Testis (tissue), 3 donors: Measurements from ENCODE around the gene KRTAP5-6. TPM values are rescaled to one million over a fixed set of nuclear protein-coding genes. Genes with fewer than 3 reads are reported as not detected.

Experiments used
- DNase-seq: peaks from one replicate; pipeline ENCODE4 v3.0.0-alpha.2; 2019
- H3K27ac ChIP-seq, 2 donors: fragments of 200-600 bp; sonication (generic); one replicate each; pipeline ENCODE4 v1.5.1; 2019
- H3K27me3 ChIP-seq: fragments of 200-600 bp; sonication (generic); one replicate; pipeline ENCODE4 v1.5.1; 2019
- H3K36me3 ChIP-seq: fragments of 200-600 bp; sonication (generic); one replicate; pipeline ENCODE4 v1.5.1; 2017; ENCODE audit warnings: low read depth; ENCODE audit errors: missing control alignments
- H3K4me1 ChIP-seq: fragments of 200-600 bp; sonication (generic); one replicate; pipeline ENCODE4 v1.5.1; 2019
- H3K4me3 ChIP-seq, 2 donors: fragments of 200-600 bp; sonication (generic); one replicate each; pipeline ENCODE4 v1.5.1; 2017 to 2019
- H3K9me3 ChIP-seq: fragments of 200-600 bp; sonication (generic); one replicate; pipeline ENCODE4 v1.5.1; 2017
- CTCF ChIP-seq, 3 experiments: fragments of 450-650 bp in 2 of 3; fragments of 200-600 bp in 1 of 3; sonication (generic) in 1 of 3; IDR thresholded peaks; one replicate each; pipeline ENCODE4 v1.5.1; 2016 to 2019; ENCODE audit warnings: antibody characterized with exemption in 3 of 3, mild to moderate bottlenecking in 2 of 3, moderate library complexity in 1 of 3
- POLR2A ChIP-seq: fragments of 450-650 bp; IDR thresholded peaks from one replicate; pipeline ENCODE4 v1.6.1; 2017; ENCODE audit warnings: antibody characterized with exemption, mild to moderate bottlenecking, moderate library complexity
- WGBS, 2 donors: methylation state at CpG; one replicate each; pipeline ENCODE4 v1.1.5; 2018; 5-methylcytosine and 5-hydroxymethylcytosine counted together
- intact Hi-C: fragments of 100-400 bp; cut with DNase I; formaldehyde crosslinking; loops from one replicate; pipeline ENCODE4 v1.15.1; 2023; ENCODE audit warnings: low total_unique reads
- polyA plus RNA-seq: library from polyadenylated mRNA; stranded (reverse); fragments of 350-450 nt; fragmentation: Illumina TruSeq; extraction: RNeasy Lipid Tissue Mini Kit (QIAGEN cat#74804); gene quantifications from one replicate; pipeline ENCODE4 v1.2.3, GENCODE V29; 2014; ENCODE audit warnings: low read depth, low replicate concordance; ENCODE audit not compliant: insufficient read depth
- total RNA-seq, 2 donors: library from RNA; depleted of rRNA; stranded (reverse); fragments of >200 nt; gene quantifications; one replicate each; pipeline ENCODE4 v1.2.3, GENCODE V29; 2016

The KRTAP5-6 gene
- total and polyA plus RNA-seq, 3 donors from 2014 or later = not detected

- intact Hi-C loops = loop anchor here (5.0 kb wide), 1 partner anchor 142 kb away; the partner anchor contains the start of gene SYT8
- H3K27me3 ChIP-seq = no peaks in the 10 kb centered on the region
- H3K36me3 ChIP-seq = no peaks in the 10 kb centered on the region
- H3K27ac ChIP-seq = no peak overlapping the region
- H3K4me1 ChIP-seq = peaks cover 8% of the 10 kb centered on the region
- DNase-seq = no peak
- TF ChIP-seq CTCF (IDR thresholded peaks at IDR 0.05) = no peak
- TF ChIP-seq POLR2A = no peak
- 78 to 81% methylated on average over 22 of the region's 22 CpGs for WGBS, 2 donors
- no peaks in the 10 kb centered on the region for H3K9me3 ChIP-seq
- H3K4me3 ChIP-seq = no peak overlapping the region
Observed at GRCh38 chr11:1690167-1691025, 6.6 kb upstream of the KRTAP5-6 start.

GRCh38 chr11:1691026-1691877 lies 5.7 kb upstream of the KRTAP5-6 start:
- TF ChIP-seq POLR2A (no peak), CTCF (IDR thresholded peaks at IDR 0.05) (no peak)

GRCh38 chr11:1691878-1692707 lies 4.9 kb upstream of the KRTAP5-6 start:
- no peak overlapping the region for H3K4me3 ChIP-seq
- H3K27ac ChIP-seq = no peak overlapping the region
- no peak for DNase-seq
- H3K4me1 ChIP-seq = peaks cover 8% of the 10 kb centered on the region
- TF ChIP-seq CTCF (IDR thresholded peaks at IDR 0.05) (no peak), POLR2A (no peak)
- H3K36me3 ChIP-seq = no peaks in the 10 kb centered on the region
- H3K9me3 ChIP-seq = no peaks in the 10 kb centered on the region
- H3K27me3 ChIP-seq = no peaks in the 10 kb centered on the region
- WGBS, 2 donors = 87 to 89% methylated on average over 12 to 16 of the region's 16 CpGs
- intact Hi-C loops = loop anchor here (5.0 kb wide), 1 partner anchor 140 kb away; the partner anchor contains the start of gene SYT8

More at GRCh38 chr11:1691026-1691877, 5.7 kb upstream of the KRTAP5-6 start:
- no peak overlapping the region for H3K27ac ChIP-seq
- H3K9me3 ChIP-seq = no peaks in the 10 kb centered on the region
- intact Hi-C loops = loop anchor here (5.0 kb wide), 1 partner anchor 141 kb away; the partner anchor contains the start of gene SYT8
- no peaks in the 10 kb centered on the region for H3K36me3 ChIP-seq
- no peak overlapping the region for H3K4me3 ChIP-seq
- H3K27me3 ChIP-seq = no peaks in the 10 kb centered on the region
- peaks cover 8% of the 10 kb centered on the region for H3K4me1 ChIP-seq
- no peak for DNase-seq
- 71 to 80% methylated on average over 12 to 16 of the region's 16 CpGs for WGBS, 2 donors

- no peaks in the 10 kb centered on the region for H3K36me3 ChIP-seq
- H3K27me3 ChIP-seq = no peaks in the 10 kb centered on the region
- H3K4me1 ChIP-seq = peaks cover 8% of the 10 kb centered on the region
- 37 to 45% methylated on average over 20 of the region's 20 CpGs for WGBS, 2 donors
- peak overlapping the region in 1 of 2 donors; percentile 50 for H3K4me3 ChIP-seq
- intact Hi-C loops = loop anchor here (5.0 kb wide), 1 partner anchor 139 kb away; the partner anchor contains the start of gene SYT8
- TF ChIP-seq POLR2A (no peak), CTCF (IDR thresholded peaks at IDR 0.05) (no peak)
- no peak overlapping the region for H3K27ac ChIP-seq
- DNase-seq = no peak
- H3K9me3 ChIP-seq = no peaks in the 10 kb centered on the region
Observed at GRCh38 chr11:1692708-1693326, 4.2 kb upstream of the KRTAP5-6 start.
